Large intestine (tissue), 3 donors: ENCODE results near the gene SIK2. TPM values are rescaled to one million over a fixed set of nuclear protein-coding genes. Genes with fewer than 3 reads are reported as not detected.
"Not testable (repeated sequence)": the region's sequence is repeated elsewhere in the genome, so short reads cannot be mapped to it uniquely, and the experiment has no call there.

Experiments
- DNase-seq, 2 donors: peaks; one replicate each; pipeline versions ENCODE4 v3.0.0 to v3.0.0-alpha.2; 2013
- H3K27ac ChIP-seq: one replicate; pipeline ENCODE4 v1.5.1; 2013; ENCODE audit warnings: low read length
- H3K27me3 ChIP-seq: 2 replicates; pipeline ENCODE4 v1.6.1; 2013; ENCODE audit warnings: low read length; ENCODE audit not compliant: control insufficient read depth, insufficient read depth
- H3K36me3 ChIP-seq: 2 replicates; pipeline ENCODE4 v1.6.1; 2013; ENCODE audit warnings: low read length; ENCODE audit not compliant: control insufficient read depth, insufficient read depth
- H3K4me1 ChIP-seq: one replicate; pipeline ENCODE4 v1.6.1; 2013; ENCODE audit warnings: low read length; ENCODE audit not compliant: control insufficient read depth, insufficient read depth
- H3K4me3 ChIP-seq: one replicate; pipeline ENCODE4 v1.5.1; 2013; ENCODE audit warnings: low read length
- H3K9me3 ChIP-seq: one replicate; pipeline ENCODE4 v1.6.1; 2013; ENCODE audit warnings: mild to moderate bottlenecking, low read depth, low read length, moderate library complexity; ENCODE audit not compliant: control insufficient read depth
- WGBS: methylation state at CpG from one replicate; pipeline ENCODE4 v1.1.5; 2013; ENCODE audit warnings: low lambda C conversion rate; ENCODE audit not compliant: insufficient coverage; 5-methylcytosine and 5-hydroxymethylcytosine counted together
- polyA plus RNA-seq: library from polyadenylated mRNA; unstranded; fragments of 120-200 nt; gene quantifications from one replicate; pipeline ENCODE4 v1.2.1, GENCODE V29; 2013

The SIK2 gene
- polyA plus RNA-seq, 1 donor: 21.6 TPM

GRCh38 chr11:111714522-111714921 is 112.3 kb downstream of the SIK2 start:
- Histone ChIP-seq H3K27me3 (no peaks in the 10 kb centered on the region), H3K9me3 (no peaks in the 10 kb centered on the region), H3K4me3 (no peak overlapping the region), H3K27ac (no peak overlapping the region), H3K4me1 (peaks cover 4% of the 10 kb centered on the region), H3K36me3 (peaks cover 59% of the 10 kb centered on the region)
- DNase-seq: no peak
- no CpG with 5 or more reads among the region's 4 CpGs for whole genome bisulfite sequencing

GRCh38 chr11:111715142-111715816 is 113.0 kb downstream of the SIK2 start:
- H3K9me3 ChIP-seq: no peaks in the 10 kb centered on the region

DNA sequence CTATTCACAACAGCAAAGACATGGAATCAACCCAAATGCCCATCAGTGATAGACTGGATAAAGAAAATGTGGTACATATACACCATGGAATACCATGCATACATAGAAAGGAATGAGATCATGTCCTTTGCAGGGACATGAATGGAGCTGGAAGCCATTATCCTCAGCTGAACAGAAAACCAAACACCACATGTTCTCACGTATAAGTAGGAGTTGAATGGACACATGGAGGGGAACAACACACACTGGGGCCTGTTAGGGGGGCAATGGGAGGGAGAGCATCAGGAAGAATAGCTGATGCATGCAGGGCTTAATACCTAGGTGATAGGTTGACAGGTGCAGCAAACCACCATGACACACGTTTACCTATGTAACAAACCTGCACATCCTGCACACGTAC is 115.4 kb downstream of the SIK2 start:
- not testable (repeated sequence) for H3K27me3 ChIP-seq, H3K27ac ChIP-seq, DNase-seq, H3K9me3 ChIP-seq, H3K4me3 ChIP-seq
- Histone ChIP-seq H3K4me1 (peaks cover 20% of the 10 kb centered on the region), H3K36me3 (peaks cover 69% of the 10 kb centered on the region)
- no CpG with 5 or more reads among the region's 3 CpGs for WGBS

More at GRCh38 chr11:111715142-111715816, 113.0 kb downstream of the SIK2 start:
- Histone ChIP-seq H3K27me3 (no peaks in the 10 kb centered on the region), H3K4me3 (no peak overlapping the region), H3K4me1 (peaks cover 4% of the 10 kb centered on the region), H3K36me3 (peaks cover 63% of the 10 kb centered on the region), H3K27ac (no peak overlapping the region)
- no peak for DNase-seq
- whole genome bisulfite sequencing: no CpG with 5 or more reads among the region's 5 CpGs

GRCh38 chr11:111718436-111718835 is 116.2 kb downstream of the SIK2 start:
- Histone ChIP-seq H3K4me3 (no peak overlapping the region), H3K4me1 (peaks cover 24% of the 10 kb centered on the region), H3K27ac (peak overlapping the region; percentile 21), H3K9me3 (no peaks in the 10 kb centered on the region), H3K27me3 (no peaks in the 10 kb centered on the region), H3K36me3 (peaks cover 70% of the 10 kb centered on the region)
- WGBS: 80% methylated on average over 1 of the region's 6 CpGs
- DNase-seq: peak in 1 of 2 donors; percentile 52

GRCh38 chr11:111718859-111719258 is 116.6 kb downstream of the SIK2 start:
- Histone ChIP-seq H3K36me3 (peaks cover 70% of the 10 kb centered on the region), H3K27me3 (no peaks in the 10 kb centered on the region), H3K27ac (no peak overlapping the region), H3K4me3 (no peak overlapping the region), H3K9me3 (no peaks in the 10 kb centered on the region), H3K4me1 (peaks cover 24% of the 10 kb centered on the region)
- WGBS: no CpG with 5 or more reads among the region's 5 CpGs
- no peak for DNase-seq

DNA sequence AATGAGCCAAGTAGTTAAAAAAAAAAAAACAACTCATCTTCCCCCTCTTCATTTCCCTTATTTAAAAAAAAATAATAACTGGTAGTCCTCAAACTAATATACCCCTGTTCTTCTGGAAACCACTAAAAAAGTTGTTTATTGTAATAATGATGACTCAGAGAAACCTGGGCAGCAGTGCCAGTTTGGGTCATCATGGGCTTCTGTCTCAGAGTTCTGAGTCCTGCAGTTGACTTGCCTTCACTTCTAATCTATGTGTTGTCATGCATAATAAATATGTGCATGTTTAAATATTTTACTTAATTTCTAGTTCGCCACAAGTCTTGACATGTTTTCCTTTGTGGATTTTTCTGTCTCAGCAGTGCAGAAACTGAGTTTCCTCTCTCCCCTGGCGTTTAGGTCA is 117.1 kb downstream of the SIK2 start:
- Histone ChIP-seq H3K27ac (no peak overlapping the region), H3K27me3 (no peaks in the 10 kb centered on the region), H3K9me3 (no peaks in the 10 kb centered on the region), H3K4me1 (peaks cover 24% of the 10 kb centered on the region), H3K4me3 (no peak overlapping the region), H3K36me3 (peaks cover 70% of the 10 kb centered on the region)
- WGBS: no CpG with 5 or more reads among the region's 2 CpGs
- no peak for DNase-seq

DNA sequence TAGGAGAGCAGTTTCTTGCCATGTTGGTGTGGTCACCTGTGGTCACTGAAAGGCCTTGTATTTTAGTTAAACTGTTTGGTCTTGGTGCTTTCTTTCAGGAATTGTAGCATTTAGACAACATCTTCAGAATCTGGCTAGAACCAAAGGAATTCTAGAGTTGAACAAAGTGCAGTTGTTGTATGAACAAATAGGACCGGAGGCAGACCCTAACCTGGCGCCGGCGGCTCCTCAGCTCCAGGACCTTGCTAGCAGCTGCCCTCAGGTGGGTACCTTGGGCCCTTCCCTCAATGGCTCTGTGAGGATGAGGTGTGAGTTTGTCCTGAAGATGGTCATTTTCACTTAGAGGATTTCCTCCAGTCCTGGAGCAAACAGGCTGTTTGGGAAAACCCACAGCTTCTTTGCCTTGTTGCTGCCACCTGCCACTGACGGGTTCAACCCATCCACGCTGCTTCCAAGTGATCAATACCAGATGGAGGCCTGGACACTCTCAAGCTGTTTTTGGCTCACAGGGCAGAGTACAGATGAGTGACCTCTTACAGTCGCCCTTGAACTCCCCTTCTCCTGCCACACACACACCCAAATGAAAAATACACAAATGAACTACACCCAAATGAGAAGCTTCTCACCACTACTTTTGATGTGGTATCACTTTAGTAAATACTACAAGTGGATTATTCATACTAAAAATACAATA is 118.7 kb downstream of the SIK2 start:
- Histone ChIP-seq H3K4me1 (peaks cover 24% of the 10 kb centered on the region), H3K27ac (no peak overlapping the region), H3K36me3 (peaks cover 70% of the 10 kb centered on the region), H3K9me3 (no peaks in the 10 kb centered on the region), H3K27me3 (no peaks in the 10 kb centered on the region), H3K4me3 (no peak overlapping the region)
- WGBS: no CpG with 5 or more reads among the region's 7 CpGs
- no peak for DNase-seq

DNA sequence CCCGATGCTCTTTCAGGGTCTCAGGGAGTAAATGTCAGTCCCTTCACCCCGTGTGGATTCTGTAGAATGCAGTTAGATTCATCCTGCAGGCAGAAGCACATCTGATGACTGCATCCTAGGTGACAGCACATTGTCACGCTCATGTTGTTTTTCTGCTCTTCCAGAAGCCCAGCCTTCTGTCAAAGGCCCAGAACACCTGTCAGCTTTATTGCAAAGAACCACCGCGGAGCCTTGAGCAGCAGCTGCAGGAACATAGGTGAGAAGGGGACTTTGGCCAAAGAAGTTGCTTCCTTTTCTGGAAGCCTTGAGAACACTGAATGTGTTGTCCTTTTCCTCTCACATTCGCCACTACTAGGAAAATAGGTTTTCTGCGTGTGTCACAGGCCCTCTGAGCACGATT is 120.3 kb downstream of the SIK2 start:
- Histone ChIP-seq H3K27me3 (no peaks in the 10 kb centered on the region), H3K27ac (peak overlapping the region; percentile 13), H3K4me3 (no peak overlapping the region), H3K9me3 (no peaks in the 10 kb centered on the region), H3K36me3 (peaks cover 83% of the 10 kb centered on the region), H3K4me1 (peaks cover 24% of the 10 kb centered on the region)
- WGBS: no CpG with 5 or more reads among the region's 8 CpGs
- DNase-seq: peak in 1 of 2 donors; percentile 54

GRCh38 chr11:111723595-111723994 is 121.3 kb downstream of the SIK2 start:
- DNase-seq: no peak

DNA sequence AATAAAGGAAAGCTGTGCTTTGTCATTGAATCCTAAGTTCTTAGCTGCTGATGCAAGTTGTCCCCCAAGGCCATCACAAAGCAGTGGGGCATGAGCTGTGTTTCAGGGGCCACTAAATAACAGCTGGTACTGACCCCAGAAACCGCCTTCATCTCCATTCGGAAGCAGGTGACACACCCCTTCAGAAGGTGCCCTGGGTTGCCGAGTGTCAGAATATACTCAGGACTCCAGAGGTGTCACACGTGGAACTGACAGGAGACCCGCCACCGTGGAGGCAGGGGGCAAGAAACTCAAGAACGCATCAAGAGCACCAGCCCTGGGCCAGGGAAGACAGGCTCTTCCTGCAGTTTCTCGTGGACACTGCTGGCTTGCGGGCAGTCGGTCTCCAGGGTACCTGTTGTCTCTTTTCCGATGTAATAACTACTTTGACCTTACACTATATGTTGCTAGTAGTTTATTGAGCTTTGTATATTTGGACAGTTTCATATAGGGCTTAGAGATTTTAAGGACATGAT is 122.4 kb downstream of the SIK2 start:
- no peaks in the 10 kb centered on the region for H3K27me3 ChIP-seq
- H3K36me3 ChIP-seq: peaks cover 80% of the 10 kb centered on the region
- no CpG with 5 or more reads among the region's 11 CpGs for WGBS
- peaks cover 21% of the 10 kb centered on the region for H3K4me1 ChIP-seq
- no peak for DNase-seq
- H3K4me3 ChIP-seq: no peak overlapping the region
- no peaks in the 10 kb centered on the region for H3K9me3 ChIP-seq
- H3K27ac ChIP-seq: no peak overlapping the region

More at GRCh38 chr11:111723595-111723994, 121.3 kb downstream of the SIK2 start:
- Histone ChIP-seq H3K36me3 (peaks cover 87% of the 10 kb centered on the region), H3K9me3 (no peaks in the 10 kb centered on the region), H3K4me1 (peaks cover 21% of the 10 kb centered on the region), H3K27me3 (no peaks in the 10 kb centered on the region), H3K27ac (no peak overlapping the region), H3K4me3 (no peak overlapping the region)
- no CpG with 5 or more reads among the region's 15 CpGs for WGBS
